HG03439 (cell line): ENCODE data around the gene KATNBL1.
A peak's percentile ranks its signal among the peaks of the same experiment; 100 is the strongest.

Experiments
- ATAC-seq: cut with Tn5 transposase; IDR thresholded peaks from one replicate; pipeline ENCODE4 v1.9.1; 2021; ENCODE audit warnings: mild to moderate bottlenecking, moderate library complexity; ENCODE audit not compliant: unreplicated experiment

Gene KATNBL1

GRCh38 chr15:34209421-34210282 lies at the start of gene KATNBL1:
Gene KATNBL1, minus strand, starts transcription at chr15:34210096. Its CDS starts 46,420 bp downstream, at chr15:34163676.
- peak; percentile 92 for ATAC-seq

- ATAC-seq: no peak
These were observed 49.7 kb upstream of the KATNBL1 start for GRCh38 chr15:34259566-34259965.

- no peak for ATAC-seq
These were observed 48.3 kb upstream of the KATNBL1 start for GRCh38 chr15:34258151-34258550.

- ATAC-seq: no peak
These were observed 42.6 kb upstream of the KATNBL1 start for GRCh38 chr15:34252545-34252944.

GRCh38 chr15:34248190-34248589 lies 38.3 kb upstream of the KATNBL1 start:
- no peak for ATAC-seq

GRCh38 chr15:34246276-34246976 lies 36.5 kb upstream of the KATNBL1 start:
- ATAC-seq: no peak

GRCh38 chr15:34243226-34243625 lies 33.3 kb upstream of the KATNBL1 start:
- ATAC-seq: no peak

GRCh38 chr15:34242331-34242710 lies 32.4 kb upstream of the KATNBL1 start:
- no peak for ATAC-seq

- no peak for ATAC-seq
These were observed 31.8 kb upstream of the KATNBL1 start for GRCh38 chr15:34241376-34242330.

- ATAC-seq: no peak
These were observed 30.6 kb upstream of the KATNBL1 start for GRCh38 chr15:34240537-34240936.

GRCh38 chr15:34239151-34239808 lies 29.4 kb upstream of the KATNBL1 start:
- ATAC-seq: no peak

GRCh38 chr15:34233614-34234013 lies 23.7 kb upstream of the KATNBL1 start:
- ATAC-seq: no peak

GRCh38 chr15:34223904-34224596 lies 14.2 kb upstream of the KATNBL1 start:
- ATAC-seq: no peak

GRCh38 chr15:34217587-34218225 lies 7.8 kb upstream of the KATNBL1 start:
- no peak for ATAC-seq

GRCh38 chr15:34216527-34217270 lies 6.8 kb upstream of the KATNBL1 start:
- ATAC-seq: no peak

GRCh38 chr15:34214135-34214534 lies 4.2 kb upstream of the KATNBL1 start:
- ATAC-seq: no peak

GRCh38 chr15:34213690-34214089 lies 3.8 kb upstream of the KATNBL1 start:
- no peak for ATAC-seq

GRCh38 chr15:34206011-34206410 lies 3.9 kb downstream of the KATNBL1 start:
- no peak for ATAC-seq

GRCh38 chr15:34203936-34204335 lies 6.0 kb downstream of the KATNBL1 start:
- ATAC-seq: no peak
